GM18517 (cell line): ENCODE data around the gene CASTOR2.
"Not testable (repeated sequence)": the region's sequence is repeated elsewhere in the genome, so short reads cannot be mapped to it uniquely, and the experiment has no call there.

ENCODE experiments used
- ATAC-seq: cut with Tn5 transposase; IDR thresholded peaks from one replicate; pipeline ENCODE4 v1.9.1; 2021; ENCODE audit warnings: mild to moderate bottlenecking, moderate library complexity; ENCODE audit not compliant: unreplicated experiment

Gene CASTOR2

GRCh38 chr7:75049817-75050216, 85.3 kb downstream of the CASTOR2 start:
- no peak for ATAC-seq

GRCh38 chr7:75050501-75050900, 86.0 kb downstream of the CASTOR2 start:
- no peak for ATAC-seq

GRCh38 chr7:75054744-75055143, 90.2 kb downstream of the CASTOR2 start:
- ATAC-seq = no peak

- ATAC-seq = no peak
These were observed 90.7 kb downstream of the CASTOR2 start for GRCh38 chr7:75055155-75055554.

GRCh38 chr7:75055830-75056772, 91.6 kb downstream of the CASTOR2 start:
- no peak for ATAC-seq

GRCh38 chr7:75058406-75058805, 93.9 kb downstream of the CASTOR2 start:
- ATAC-seq = no peak

GRCh38 chr7:75064291-75064690, 99.8 kb downstream of the CASTOR2 start:
- ATAC-seq = no peak

- ATAC-seq = no peak
These were observed 100.3 kb downstream of the CASTOR2 start for GRCh38 chr7:75064801-75065200.

GRCh38 chr7:75066521-75066920, 102.0 kb downstream of the CASTOR2 start:
- ATAC-seq = no peak

- no peak for ATAC-seq
These were observed 108.4 kb downstream of the CASTOR2 start for GRCh38 chr7:75072981-75073283.

- not testable (repeated sequence) for ATAC-seq
These were observed 109.7 kb downstream of the CASTOR2 start for GRCh38 chr7:75074262-75074641.
